ENCODE measurements around the gene CYP3A5.
A peak's percentile ranks its signal among the peaks of the same experiment; 100 is the strongest.
"Not testable (repeated sequence)": the region's sequence is repeated elsewhere in the genome, so short reads cannot be mapped to it uniquely, and the experiment has no call there.

The CYP3A5 gene

GRCh38 chr7:99709838-99710578 lies 30.2 kb upstream of the CYP3A5 start:
- DNase-seq (ENCODE audit: low read depth) = no peak
- TF ChIP-seq CTCF (conservative IDR thresholded peaks at IDR 0.05; ENCODE audit: control insufficient read depth, insufficient read depth, low read depth, low read length) = no peak

GRCh38 chr7:99709260-99709659 lies 29.5 kb upstream of the CYP3A5 start:
- no peak for TF ChIP-seq CTCF (conservative IDR thresholded peaks at IDR 0.05; ENCODE audit: control insufficient read depth, insufficient read depth, low read depth, low read length)
- H3K4me3 ChIP-seq (ENCODE audit: control insufficient read depth, low read depth, low read length) = no peak overlapping the region
- no peak for DNase-seq (ENCODE audit: low read depth)

More at GRCh38 chr7:99709838-99710578, 30.2 kb upstream of the CYP3A5 start:
- H3K4me3 ChIP-seq (ENCODE audit: control insufficient read depth, low read depth, low read length) = no peak overlapping the region

- H3K4me3 ChIP-seq (ENCODE audit: control insufficient read depth, low read depth, low read length) = no peak overlapping the region
- peak; percentile 21 for DNase-seq (ENCODE audit: low read depth)
- TF ChIP-seq CTCF (conservative IDR thresholded peaks at IDR 0.05; ENCODE audit: control insufficient read depth, insufficient read depth, low read depth, low read length) = no peak
These were observed 27.3 kb upstream of the CYP3A5 start for GRCh38 chr7:99707096-99707495.

GRCh38 chr7:99699946-99700345 lies 20.1 kb upstream of the CYP3A5 start:
- no peak for TF ChIP-seq CTCF (conservative IDR thresholded peaks at IDR 0.05; ENCODE audit: control insufficient read depth, insufficient read depth, low read depth, low read length)
- H3K4me3 ChIP-seq (ENCODE audit: control insufficient read depth, low read depth, low read length) = no peak overlapping the region
- no peak for DNase-seq (ENCODE audit: low read depth)

GRCh38 chr7:99698867-99699730 lies 19.3 kb upstream of the CYP3A5 start:
- not testable (repeated sequence) for H3K4me3 ChIP-seq (ENCODE audit: control insufficient read depth, low read depth, low read length)
- DNase-seq (ENCODE audit: low read depth) = peak; percentile 24

GRCh38 chr7:99694912-99695304 lies 15.1 kb upstream of the CYP3A5 start:
- no peak for DNase-seq (ENCODE audit: low read depth)
- no peak overlapping the region for H3K4me3 ChIP-seq (ENCODE audit: control insufficient read depth, low read depth, low read length)
- TF ChIP-seq CTCF (conservative IDR thresholded peaks at IDR 0.05; ENCODE audit: control insufficient read depth, insufficient read depth, low read depth, low read length) = no peak

Data from fibroblast of mammary gland (primary cell).